ENCODE measurements around the gene SIPA1. TPM values are rescaled to one million over a fixed set of nuclear protein-coding genes. Genes with fewer than 3 reads are reported as not detected.

SIPA1 gene
- total RNA-seq, 1 experiment from 2014 or later, result 65.4 TPM

DNA sequence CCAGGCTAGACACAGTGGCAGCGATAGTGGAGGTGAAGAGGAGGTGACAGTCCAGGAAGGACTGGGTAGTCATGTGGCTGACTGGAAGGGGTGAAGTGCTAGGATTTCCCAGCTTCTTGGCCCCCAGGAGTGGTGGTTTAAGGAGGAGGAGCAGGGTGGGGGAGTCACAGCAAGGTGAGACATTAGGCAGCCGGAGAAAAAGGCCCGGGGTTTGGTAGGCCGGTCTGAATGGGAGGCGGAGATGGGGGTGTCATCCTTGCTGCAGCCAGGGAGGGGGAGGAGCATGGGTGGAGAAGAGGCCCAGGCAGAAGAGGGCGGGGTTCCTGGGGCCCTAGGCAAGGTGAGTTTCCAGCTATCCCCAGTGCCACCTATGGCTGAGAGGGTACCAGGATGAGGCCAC is 6.1 kb downstream of the SIPA1 start (continued):
- TF ChIP-seq, protein P1, sequence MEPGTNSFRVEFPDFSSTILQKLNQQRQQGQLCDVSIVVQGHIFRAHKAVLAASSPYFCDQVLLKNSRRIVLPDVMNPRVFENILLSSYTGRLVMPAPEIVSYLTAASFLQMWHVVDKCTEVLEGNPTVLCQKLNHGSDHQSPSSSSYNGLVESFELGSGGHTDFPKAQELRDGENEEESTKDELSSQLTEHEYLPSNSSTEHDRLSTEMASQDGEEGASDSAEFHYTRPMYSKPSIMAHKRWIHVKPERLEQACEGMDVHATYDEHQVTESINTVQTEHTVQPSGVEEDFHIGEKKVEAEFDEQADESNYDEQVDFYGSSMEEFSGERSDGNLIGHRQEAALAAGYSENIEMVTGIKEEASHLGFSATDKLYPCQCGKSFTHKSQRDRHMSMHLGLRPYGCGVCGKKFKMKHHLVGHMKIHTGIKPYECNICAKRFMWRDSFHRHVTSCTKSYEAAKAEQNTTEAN (CRISPR knock-in tag; IDR thresholded peaks at IDR 0.05), result no peak
- TF ChIP-seq, protein P2, sequence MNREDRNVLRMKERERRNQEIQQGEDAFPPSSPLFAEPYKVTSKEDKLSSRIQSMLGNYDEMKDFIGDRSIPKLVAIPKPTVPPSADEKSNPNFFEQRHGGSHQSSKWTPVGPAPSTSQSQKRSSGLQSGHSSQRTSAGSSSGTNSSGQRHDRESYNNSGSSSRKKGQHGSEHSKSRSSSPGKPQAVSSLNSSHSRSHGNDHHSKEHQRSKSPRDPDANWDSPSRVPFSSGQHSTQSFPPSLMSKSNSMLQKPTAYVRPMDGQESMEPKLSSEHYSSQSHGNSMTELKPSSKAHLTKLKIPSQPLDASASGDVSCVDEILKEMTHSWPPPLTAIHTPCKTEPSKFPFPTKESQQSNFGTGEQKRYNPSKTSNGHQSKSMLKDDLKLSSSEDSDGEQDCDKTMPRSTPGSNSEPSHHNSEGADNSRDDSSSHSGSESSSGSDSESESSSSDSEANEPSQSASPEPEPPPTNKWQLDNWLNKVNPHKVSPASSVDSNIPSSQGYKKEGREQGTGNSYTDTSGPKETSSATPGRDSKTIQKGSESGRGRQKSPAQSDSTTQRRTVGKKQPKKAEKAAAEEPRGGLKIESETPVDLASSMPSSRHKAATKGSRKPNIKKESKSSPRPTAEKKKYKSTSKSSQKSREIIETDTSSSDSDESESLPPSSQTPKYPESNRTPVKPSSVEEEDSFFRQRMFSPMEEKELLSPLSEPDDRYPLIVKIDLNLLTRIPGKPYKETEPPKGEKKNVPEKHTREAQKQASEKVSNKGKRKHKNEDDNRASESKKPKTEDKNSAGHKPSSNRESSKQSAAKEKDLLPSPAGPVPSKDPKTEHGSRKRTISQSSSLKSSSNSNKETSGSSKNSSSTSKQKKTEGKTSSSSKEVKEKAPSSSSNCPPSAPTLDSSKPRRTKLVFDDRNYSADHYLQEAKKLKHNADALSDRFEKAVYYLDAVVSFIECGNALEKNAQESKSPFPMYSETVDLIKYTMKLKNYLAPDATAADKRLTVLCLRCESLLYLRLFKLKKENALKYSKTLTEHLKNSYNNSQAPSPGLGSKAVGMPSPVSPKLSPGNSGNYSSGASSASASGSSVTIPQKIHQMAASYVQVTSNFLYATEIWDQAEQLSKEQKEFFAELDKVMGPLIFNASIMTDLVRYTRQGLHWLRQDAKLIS (CRISPR knock-in tag; IDR thresholded peaks at IDR 0.05; ENCODE audit: borderline replicate concordance), result no peak
- TF ChIP-seq, protein P3, sequence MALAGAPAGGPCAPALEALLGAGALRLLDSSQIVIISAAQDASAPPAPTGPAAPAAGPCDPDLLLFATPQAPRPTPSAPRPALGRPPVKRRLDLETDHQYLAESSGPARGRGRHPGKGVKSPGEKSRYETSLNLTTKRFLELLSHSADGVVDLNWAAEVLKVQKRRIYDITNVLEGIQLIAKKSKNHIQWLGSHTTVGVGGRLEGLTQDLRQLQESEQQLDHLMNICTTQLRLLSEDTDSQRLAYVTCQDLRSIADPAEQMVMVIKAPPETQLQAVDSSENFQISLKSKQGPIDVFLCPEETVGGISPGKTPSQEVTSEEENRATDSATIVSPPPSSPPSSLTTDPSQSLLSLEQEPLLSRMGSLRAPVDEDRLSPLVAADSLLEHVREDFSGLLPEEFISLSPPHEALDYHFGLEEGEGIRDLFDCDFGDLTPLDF (CRISPR knock-in tag; IDR thresholded peaks at IDR 0.05), result no peak
- TF ChIP-seq, protein P4, sequence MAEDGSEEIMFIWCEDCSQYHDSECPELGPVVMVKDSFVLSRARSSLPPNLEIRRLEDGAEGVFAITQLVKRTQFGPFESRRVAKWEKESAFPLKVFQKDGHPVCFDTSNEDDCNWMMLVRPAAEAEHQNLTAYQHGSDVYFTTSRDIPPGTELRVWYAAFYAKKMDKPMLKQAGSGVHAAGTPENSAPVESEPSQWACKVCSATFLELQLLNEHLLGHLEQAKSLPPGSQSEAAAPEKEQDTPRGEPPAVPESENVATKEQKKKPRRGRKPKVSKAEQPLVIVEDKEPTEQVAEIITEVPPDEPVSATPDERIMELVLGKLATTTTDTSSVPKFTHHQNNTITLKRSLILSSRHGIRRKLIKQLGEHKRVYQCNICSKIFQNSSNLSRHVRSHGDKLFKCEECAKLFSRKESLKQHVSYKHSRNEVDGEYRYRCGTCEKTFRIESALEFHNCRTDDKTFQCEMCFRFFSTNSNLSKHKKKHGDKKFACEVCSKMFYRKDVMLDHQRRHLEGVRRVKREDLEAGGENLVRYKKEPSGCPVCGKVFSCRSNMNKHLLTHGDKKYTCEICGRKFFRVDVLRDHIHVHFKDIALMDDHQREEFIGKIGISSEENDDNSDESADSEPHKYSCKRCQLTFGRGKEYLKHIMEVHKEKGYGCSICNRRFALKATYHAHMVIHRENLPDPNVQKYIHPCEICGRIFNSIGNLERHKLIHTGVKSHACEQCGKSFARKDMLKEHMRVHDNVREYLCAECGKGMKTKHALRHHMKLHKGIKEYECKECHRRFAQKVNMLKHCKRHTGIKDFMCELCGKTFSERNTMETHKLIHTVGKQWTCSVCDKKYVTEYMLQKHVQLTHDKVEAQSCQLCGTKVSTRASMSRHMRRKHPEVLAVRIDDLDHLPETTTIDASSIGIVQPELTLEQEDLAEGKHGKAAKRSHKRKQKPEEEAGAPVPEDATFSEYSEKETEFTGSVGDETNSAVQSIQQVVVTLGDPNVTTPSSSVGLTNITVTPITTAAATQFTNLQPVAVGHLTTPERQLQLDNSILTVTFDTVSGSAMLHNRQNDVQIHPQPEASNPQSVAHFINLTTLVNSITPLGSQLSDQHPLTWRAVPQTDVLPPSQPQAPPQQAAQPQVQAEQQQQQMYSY (CRISPR knock-in tag; IDR thresholded peaks at IDR 0.05), result no peak
- TF ChIP-seq JAZF1 (CRISPR knock-in tag; IDR thresholded peaks at IDR 0.05) (no peak), EMX1 (CRISPR knock-in tag; IDR thresholded peaks at IDR 0.05) (no peak), ZNF138 (CRISPR knock-in tag; conservative IDR thresholded peaks at IDR 0.05) (no peak)
- TF ChIP-seq, protein P5, sequence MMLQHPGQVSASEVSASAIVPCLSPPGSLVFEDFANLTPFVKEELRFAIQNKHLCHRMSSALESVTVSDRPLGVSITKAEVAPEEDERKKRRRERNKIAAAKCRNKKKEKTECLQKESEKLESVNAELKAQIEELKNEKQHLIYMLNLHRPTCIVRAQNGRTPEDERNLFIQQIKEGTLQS (CRISPR knock-in tag; conservative IDR thresholded peaks at IDR 0.05), result no peak

DNA sequence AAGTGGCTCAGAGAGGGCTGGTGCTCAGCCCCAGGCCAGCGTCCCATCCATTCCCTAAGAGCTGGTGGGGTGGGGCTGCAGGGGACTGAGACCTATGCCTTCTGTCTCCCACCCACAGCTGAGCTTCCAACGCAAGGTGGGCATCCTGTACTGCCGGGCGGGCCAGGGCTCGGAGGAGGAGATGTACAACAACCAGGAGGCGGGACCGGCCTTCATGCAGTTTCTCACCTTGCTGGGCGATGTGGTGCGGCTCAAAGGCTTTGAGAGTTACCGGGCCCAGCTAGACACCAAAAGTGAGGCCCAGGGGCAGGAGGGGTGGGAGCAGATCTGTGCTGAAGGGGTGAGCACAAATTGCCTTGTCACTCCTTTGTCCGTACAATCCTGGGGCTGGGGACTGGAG is 6.9 kb downstream of the SIPA1 start:
- DNase-seq (ENCODE audit: low spot score) (no peak), ATAC-seq (no peak)
- POLR2A ChIA-PET, result no interaction called here
- Mint-ChIP-seq H3K9me3 (no peaks in the 10 kb centered on the region), H3K4me1 (peaks cover 23% of the 10 kb centered on the region), H3K4me3 (no peak overlapping the region), H3K36me3 (no peaks in the 10 kb centered on the region), H3K27ac (no peak overlapping the region), H3K27me3 (ENCODE audit: low read depth) (peaks cover 3% of the 10 kb centered on the region; the same call in 1 of the 2 replicates)
- CTCF ChIA-PET, result interaction anchor here (1.0 to 1.8 kb wide), 2 partner anchors 19 to 214 kb away, joined by 3 to 9 read pairs; no protein-coding TSS in a partner anchor
- TF ChIP-seq, protein P6, sequence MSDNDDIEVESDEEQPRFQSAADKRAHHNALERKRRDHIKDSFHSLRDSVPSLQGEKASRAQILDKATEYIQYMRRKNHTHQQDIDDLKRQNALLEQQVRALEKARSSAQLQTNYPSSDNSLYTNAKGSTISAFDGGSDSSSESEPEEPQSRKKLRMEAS (CRISPR knock-in tag; IDR thresholded peaks at IDR 0.05), result no peak
- TF ChIP-seq FOXK1 (CRISPR knock-in tag; IDR thresholded peaks at IDR 0.05), result no peak
- TF ChIP-seq, protein P7, sequence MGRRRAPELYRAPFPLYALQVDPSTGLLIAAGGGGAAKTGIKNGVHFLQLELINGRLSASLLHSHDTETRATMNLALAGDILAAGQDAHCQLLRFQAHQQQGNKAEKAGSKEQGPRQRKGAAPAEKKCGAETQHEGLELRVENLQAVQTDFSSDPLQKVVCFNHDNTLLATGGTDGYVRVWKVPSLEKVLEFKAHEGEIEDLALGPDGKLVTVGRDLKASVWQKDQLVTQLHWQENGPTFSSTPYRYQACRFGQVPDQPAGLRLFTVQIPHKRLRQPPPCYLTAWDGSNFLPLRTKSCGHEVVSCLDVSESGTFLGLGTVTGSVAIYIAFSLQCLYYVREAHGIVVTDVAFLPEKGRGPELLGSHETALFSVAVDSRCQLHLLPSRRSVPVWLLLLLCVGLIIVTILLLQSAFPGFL (CRISPR knock-in tag; IDR thresholded peaks at IDR 0.05; ENCODE audit: borderline replicate concordance), result no peak
- TF ChIP-seq ZNF232 (CRISPR knock-in tag; IDR thresholded peaks at IDR 0.05), result no peak
- TF ChIP-seq, protein P8, sequence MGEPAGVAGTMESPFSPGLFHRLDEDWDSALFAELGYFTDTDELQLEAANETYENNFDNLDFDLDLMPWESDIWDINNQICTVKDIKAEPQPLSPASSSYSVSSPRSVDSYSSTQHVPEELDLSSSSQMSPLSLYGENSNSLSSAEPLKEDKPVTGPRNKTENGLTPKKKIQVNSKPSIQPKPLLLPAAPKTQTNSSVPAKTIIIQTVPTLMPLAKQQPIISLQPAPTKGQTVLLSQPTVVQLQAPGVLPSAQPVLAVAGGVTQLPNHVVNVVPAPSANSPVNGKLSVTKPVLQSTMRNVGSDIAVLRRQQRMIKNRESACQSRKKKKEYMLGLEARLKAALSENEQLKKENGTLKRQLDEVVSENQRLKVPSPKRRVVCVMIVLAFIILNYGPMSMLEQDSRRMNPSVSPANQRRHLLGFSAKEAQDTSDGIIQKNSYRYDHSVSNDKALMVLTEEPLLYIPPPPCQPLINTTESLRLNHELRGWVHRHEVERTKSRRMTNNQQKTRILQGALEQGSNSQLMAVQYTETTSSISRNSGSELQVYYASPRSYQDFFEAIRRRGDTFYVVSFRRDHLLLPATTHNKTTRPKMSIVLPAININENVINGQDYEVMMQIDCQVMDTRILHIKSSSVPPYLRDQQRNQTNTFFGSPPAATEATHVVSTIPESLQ (CRISPR knock-in tag; IDR thresholded peaks at IDR 0.05), result no peak
- no peak for TF ChIP-seq NFE2L1 (CRISPR knock-in tag; IDR thresholded peaks at IDR 0.05)
- no peak for TF ChIP-seq ZNF396 (CRISPR knock-in tag; IDR thresholded peaks at IDR 0.05; ENCODE audit: borderline replicate concordance)
- TF ChIP-seq ZNF317 (CRISPR knock-in tag; IDR thresholded peaks at IDR 0.05; ENCODE audit: borderline replicate concordance, low read depth), result no peak
- TF ChIP-seq CREM (CRISPR knock-in tag; IDR thresholded peaks at IDR 0.05), result no peak
- TF ChIP-seq ATF1 (CRISPR knock-in tag; IDR thresholded peaks at IDR 0.05), result no peak
- TF ChIP-seq, protein P9, sequence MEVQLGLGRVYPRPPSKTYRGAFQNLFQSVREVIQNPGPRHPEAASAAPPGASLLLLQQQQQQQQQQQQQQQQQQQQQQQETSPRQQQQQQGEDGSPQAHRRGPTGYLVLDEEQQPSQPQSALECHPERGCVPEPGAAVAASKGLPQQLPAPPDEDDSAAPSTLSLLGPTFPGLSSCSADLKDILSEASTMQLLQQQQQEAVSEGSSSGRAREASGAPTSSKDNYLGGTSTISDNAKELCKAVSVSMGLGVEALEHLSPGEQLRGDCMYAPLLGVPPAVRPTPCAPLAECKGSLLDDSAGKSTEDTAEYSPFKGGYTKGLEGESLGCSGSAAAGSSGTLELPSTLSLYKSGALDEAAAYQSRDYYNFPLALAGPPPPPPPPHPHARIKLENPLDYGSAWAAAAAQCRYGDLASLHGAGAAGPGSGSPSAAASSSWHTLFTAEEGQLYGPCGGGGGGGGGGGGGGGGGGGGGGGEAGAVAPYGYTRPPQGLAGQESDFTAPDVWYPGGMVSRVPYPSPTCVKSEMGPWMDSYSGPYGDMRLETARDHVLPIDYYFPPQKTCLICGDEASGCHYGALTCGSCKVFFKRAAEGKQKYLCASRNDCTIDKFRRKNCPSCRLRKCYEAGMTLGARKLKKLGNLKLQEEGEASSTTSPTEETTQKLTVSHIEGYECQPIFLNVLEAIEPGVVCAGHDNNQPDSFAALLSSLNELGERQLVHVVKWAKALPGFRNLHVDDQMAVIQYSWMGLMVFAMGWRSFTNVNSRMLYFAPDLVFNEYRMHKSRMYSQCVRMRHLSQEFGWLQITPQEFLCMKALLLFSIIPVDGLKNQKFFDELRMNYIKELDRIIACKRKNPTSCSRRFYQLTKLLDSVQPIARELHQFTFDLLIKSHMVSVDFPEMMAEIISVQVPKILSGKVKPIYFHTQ (CRISPR knock-in tag; IDR thresholded peaks at IDR 0.05), result no peak

Measured in WTC11 (cell line).